GM21717 (cell line): ENCODE results near the gene POU2F2.

ENCODE experiments used
- ATAC-seq: cut with Tn5 transposase; IDR thresholded peaks from one replicate; pipeline ENCODE4 v1.9.1; 2021; ENCODE audit warnings: mild to moderate bottlenecking, moderate library complexity; ENCODE audit not compliant: unreplicated experiment

POU2F2 gene

GRCh38 chr19:42132030-42132628 lies at the start of gene POU2F2:
TSS of gene POU2F2 (minus strand) at chr19:42132446. CDS start at chr19:42132411, 35 bp downstream.
- ATAC-seq: peak; percentile 44

GRCh38 chr19:42178791-42179674 lies 46.8 kb upstream of the POU2F2 start:
- no peak for ATAC-seq

GRCh38 chr19:42177686-42178019 lies 45.4 kb upstream of the POU2F2 start:
- ATAC-seq: no peak

GRCh38 chr19:42176990-42177685 lies 44.9 kb upstream of the POU2F2 start:
- ATAC-seq: no peak

- ATAC-seq: no peak
These were observed 44.4 kb upstream of the POU2F2 start for GRCh38 chr19:42176649-42176989.

- ATAC-seq: no peak
These were observed 43.9 kb upstream of the POU2F2 start for GRCh38 chr19:42175952-42176648.

GRCh38 chr19:42174958-42175734 lies 42.9 kb upstream of the POU2F2 start:
- no peak for ATAC-seq

- no peak for ATAC-seq
These were observed 41.9 kb upstream of the POU2F2 start for GRCh38 chr19:42174188-42174587.

GRCh38 chr19:42173695-42174094 lies 41.4 kb upstream of the POU2F2 start:
- no peak for ATAC-seq

GRCh38 chr19:42172261-42172660 lies 40.0 kb upstream of the POU2F2 start:
- no peak for ATAC-seq

GRCh38 chr19:42170715-42171114 lies 38.5 kb upstream of the POU2F2 start:
- no peak for ATAC-seq

GRCh38 chr19:42169486-42170413 lies 37.5 kb upstream of the POU2F2 start:
- ATAC-seq: no peak

- no peak for ATAC-seq
These were observed 36.0 kb upstream of the POU2F2 start for GRCh38 chr19:42168206-42168605.

GRCh38 chr19:42166316-42166715 lies 34.1 kb upstream of the POU2F2 start:
- no peak for ATAC-seq

GRCh38 chr19:42165146-42165545 lies 32.9 kb upstream of the POU2F2 start:
- ATAC-seq: no peak

- ATAC-seq: no peak
These were observed 29.5 kb upstream of the POU2F2 start for GRCh38 chr19:42161616-42162263.

- ATAC-seq: no peak
These were observed 27.7 kb upstream of the POU2F2 start for GRCh38 chr19:42159942-42160341.

- no peak for ATAC-seq
These were observed 26.7 kb upstream of the POU2F2 start for GRCh38 chr19:42158926-42159325.

GRCh38 chr19:42156571-42156970 lies 24.3 kb upstream of the POU2F2 start:
- no peak for ATAC-seq
